ENCODE measurements around the gene RBL2.
"Not testable (repeated sequence)": the region's sequence is repeated elsewhere in the genome, so short reads cannot be mapped to it uniquely, and the experiment has no call there.

The RBL2 gene

GRCh38 chr16:53503270-53503923 is 69.1 kb downstream of the RBL2 start:
- DNase-seq (ENCODE audit: insufficient read length, low spot score) (peak; percentile 87), FAIRE-seq (peak; percentile 93)

GRCh38 chr16:53503991-53504663 is 69.9 kb downstream of the RBL2 start:
- FAIRE-seq = no peak

GRCh38 chr16:53504665-53505064 is 70.4 kb downstream of the RBL2 start:
- FAIRE-seq = no peak
- DNase-seq (ENCODE audit: insufficient read length, low spot score) = no peak

More at GRCh38 chr16:53503991-53504663, 69.9 kb downstream of the RBL2 start:
- no peak for DNase-seq (ENCODE audit: insufficient read length, low spot score)

- DNase-seq (ENCODE audit: insufficient read length, low spot score) (no peak), FAIRE-seq (no peak)
Measured at GRCh38 chr16:53506254-53506653, 72.0 kb downstream of the RBL2 start.

- no peak for FAIRE-seq
- DNase-seq (ENCODE audit: insufficient read length, low spot score) = no peak
Measured at GRCh38 chr16:53507464-53508179, 73.4 kb downstream of the RBL2 start.

- FAIRE-seq (peak; percentile 71), DNase-seq (ENCODE audit: insufficient read length, low spot score) (no peak)
Measured at GRCh38 chr16:53509906-53510703, 75.8 kb downstream of the RBL2 start.

GRCh38 chr16:53510704-53511070 is 76.4 kb downstream of the RBL2 start:
- no peak for DNase-seq (ENCODE audit: insufficient read length, low spot score)

GRCh38 chr16:53511084-53511402 is 76.8 kb downstream of the RBL2 start:
- FAIRE-seq (no peak), DNase-seq (ENCODE audit: insufficient read length, low spot score) (no peak)

More at GRCh38 chr16:53510704-53511070, 76.4 kb downstream of the RBL2 start:
- FAIRE-seq = no peak

- no peak for DNase-seq (ENCODE audit: insufficient read length, low spot score)
- no peak for FAIRE-seq
Measured at GRCh38 chr16:53511403-53512280, 77.4 kb downstream of the RBL2 start.

- DNase-seq (ENCODE audit: insufficient read length, low spot score); FAIRE-seq: not testable (repeated sequence)
Measured at GRCh38 chr16:53512795-53513194, 78.5 kb downstream of the RBL2 start.

- no peak for FAIRE-seq
- DNase-seq (ENCODE audit: insufficient read length, low spot score) = no peak
Measured at GRCh38 chr16:53515259-53515658, 81.0 kb downstream of the RBL2 start.

- FAIRE-seq (no peak), DNase-seq (ENCODE audit: insufficient read length, low spot score) (no peak)
Measured at GRCh38 chr16:53515811-53516210, 81.5 kb downstream of the RBL2 start.

- FAIRE-seq (no peak), DNase-seq (ENCODE audit: insufficient read length, low spot score) (no peak)
Measured at GRCh38 chr16:53517851-53518250, 83.6 kb downstream of the RBL2 start.

- peak; percentile 96 for FAIRE-seq
- DNase-seq (ENCODE audit: insufficient read length, low spot score) = peak; percentile 78
Measured at GRCh38 chr16:53518550-53519416, 84.5 kb downstream of the RBL2 start.

- DNase-seq (ENCODE audit: insufficient read length, low spot score) (no peak), FAIRE-seq (no peak)
Measured at GRCh38 chr16:53519417-53520091, 85.3 kb downstream of the RBL2 start.

GRCh38 chr16:53523126-53523804 is 89.0 kb downstream of the RBL2 start:
- DNase-seq (ENCODE audit: insufficient read length, low spot score) (no peak), FAIRE-seq (no peak)

GRCh38 chr16:53523971-53524548 is 89.8 kb downstream of the RBL2 start:
- DNase-seq (ENCODE audit: insufficient read length, low spot score) (no peak), FAIRE-seq (no peak)

GRCh38 chr16:53528797-53529196 is 94.5 kb downstream of the RBL2 start:
- FAIRE-seq = no peak

More at GRCh38 chr16:53528797-53529196, 94.5 kb downstream of the RBL2 start:
- DNase-seq (ENCODE audit: insufficient read length, low spot score) = no peak
